Gastrocnemius medialis (tissue), 4 donors: Measurements from ENCODE around the gene VTN. TPM values are rescaled to one million over a fixed set of nuclear protein-coding genes. Genes with fewer than 3 reads are reported as not detected.

ENCODE experiments used
- ATAC-seq, 2 donors: fragments of 150-250 bp; one replicate each; pipeline ENCODE4 v1.9.1; 2016
- DNase-seq, 2 donors: peaks; one replicate each; pipeline ENCODE4 v3.0.0-alpha.2; 2019
- H3K27ac ChIP-seq, 4 donors: fragments of 200-600 bp; sonication (generic); 1 replicate in 1 of 4; 2 replicates in 3 of 4; pipeline ENCODE4 v1.5.1; 2016 to 2018; ENCODE audit warnings: mild to moderate bottlenecking in 2 of 4, moderate library complexity in 1 of 4
- H3K27me3 ChIP-seq, 3 donors: fragments of 200-600 bp; sonication (generic) in 2 of 3; 1 replicate in 1 of 3; 2 replicates in 2 of 3; pipeline versions ENCODE4 v1.5.1 to v1.6.0; 2016 to 2019; ENCODE audit warnings: mild to moderate bottlenecking in 1 of 3, moderate library complexity in 1 of 3
- H3K36me3 ChIP-seq, 2 donors: fragments of 200-600 bp; sonication (generic) in 1 of 2; one replicate each; pipeline ENCODE4 v1.5.1; 2017 to 2018
- H3K4me1 ChIP-seq, 2 donors: fragments of 200-600 bp; sonication (generic) in 1 of 2; one replicate each; pipeline ENCODE4 v1.5.1; 2016 to 2017; ENCODE audit warnings: mild to moderate bottlenecking in 2 of 2
- H3K4me3 ChIP-seq, 4 donors: fragments of 200-600 bp; sonication (generic) in 3 of 4; 1 replicate in 1 of 4; 2 replicates in 3 of 4; pipeline ENCODE4 v1.5.1; 2016 to 2019; ENCODE audit warnings: mild to moderate bottlenecking in 2 of 4
- H3K9me3 ChIP-seq, 3 donors: fragments of 200-600 bp; sonication (generic) in 2 of 3; 1 replicate in 1 of 3; 2 replicates in 2 of 3; pipeline ENCODE4 v1.5.1; 2016 to 2019
- POLR2A ChIP-seq, 2 donors: fragments of 450-650 bp; IDR thresholded peaks; one replicate each; pipeline ENCODE4 v1.6.1; 2017; ENCODE audit warnings: antibody characterized with exemption in 2 of 2, mild to moderate bottlenecking in 2 of 2, moderate library complexity in 2 of 2
- in situ Hi-C, 4 donors: fragments of 200-750 bp; cut with MboI; loops; one replicate each; pipeline versions ENCODE4 v1.15.0 to v1.8.0; 2017; ENCODE audit warnings: low sequenced_read_pairs in 4 of 4
- intact Hi-C: fragments of 100-400 bp; cut with DNase I; formaldehyde crosslinking; loops from one replicate; pipeline ENCODE4 v1.15.1; 2023; ENCODE audit warnings: low total_unique reads
- total RNA-seq, 4 donors: library from RNA; depleted of rRNA; stranded (reverse); fragments of >200 nt; gene quantifications; one replicate each; pipeline versions ENCODE4 v1.1.0 to v1.2.3, GENCODE V29; 2016
- TF ChIP-seq, protein P1 (sequence below), 5 experiments: fragments of 450-650 bp in 3 of 5; fragments of 200-600 bp in 2 of 5; sonication (generic) in 2 of 5; IDR thresholded peaks in 4 of 5; conservative IDR thresholded peaks in 1 of 5; 1 replicate in 4 of 5; 2 replicates in 1 of 5; pipeline ENCODE4 v1.5.1; 2016 to 2019; ENCODE audit warnings: antibody characterized with exemption in 5 of 5, mild to moderate bottlenecking in 3 of 5, moderate library complexity in 3 of 5

VTN gene
- total RNA-seq, 4 donors from 2014 or later = 3.8 to 11.5 TPM; not detected in 2

DNA sequence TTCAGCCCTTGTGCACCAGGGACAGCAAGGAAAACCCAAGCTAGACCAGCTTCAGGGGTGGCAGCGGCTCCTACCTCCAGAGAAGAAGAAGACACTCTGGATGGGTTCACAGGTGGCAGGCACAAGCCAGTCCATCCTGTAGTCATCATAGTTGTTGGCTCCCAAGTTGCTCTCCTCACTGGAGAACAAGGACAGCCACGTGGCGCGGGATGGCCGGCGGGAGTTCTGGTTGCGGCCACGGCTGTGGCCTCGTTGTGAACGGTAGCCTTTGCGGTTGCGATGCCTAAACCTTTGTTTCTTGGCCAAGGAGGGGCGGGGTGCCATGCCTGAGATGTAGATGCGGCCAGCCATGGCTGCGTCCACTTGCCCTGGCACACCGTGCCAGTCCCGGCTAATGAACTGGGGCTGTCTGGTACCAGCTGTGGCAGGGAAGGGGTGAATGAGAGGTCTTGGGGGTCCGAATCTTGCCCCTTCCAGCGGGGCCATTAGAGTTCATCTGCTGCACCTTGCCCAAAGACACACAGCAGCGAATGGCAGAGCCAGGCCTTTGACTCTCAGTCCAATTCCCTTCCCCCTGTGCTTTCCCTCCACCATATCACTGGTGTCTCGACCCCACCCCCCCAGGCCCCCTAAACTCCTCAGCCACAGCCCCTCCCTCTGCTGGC, 2.3 kb downstream of the VTN start:
- Histone ChIP-seq H3K4me1 (peaks cover 5 to 7% of the 10 kb centered on the region in 2 donors), H3K27me3 (no peaks in the 10 kb centered on the region), H3K4me3 (no peak overlapping the region), H3K27ac (no peak overlapping the region), H3K9me3 (no peaks in the 10 kb centered on the region), H3K36me3 (peaks cover 0 to 20% of the 10 kb centered on the region in 2 donors)
- TF ChIP-seq, protein P1, sequence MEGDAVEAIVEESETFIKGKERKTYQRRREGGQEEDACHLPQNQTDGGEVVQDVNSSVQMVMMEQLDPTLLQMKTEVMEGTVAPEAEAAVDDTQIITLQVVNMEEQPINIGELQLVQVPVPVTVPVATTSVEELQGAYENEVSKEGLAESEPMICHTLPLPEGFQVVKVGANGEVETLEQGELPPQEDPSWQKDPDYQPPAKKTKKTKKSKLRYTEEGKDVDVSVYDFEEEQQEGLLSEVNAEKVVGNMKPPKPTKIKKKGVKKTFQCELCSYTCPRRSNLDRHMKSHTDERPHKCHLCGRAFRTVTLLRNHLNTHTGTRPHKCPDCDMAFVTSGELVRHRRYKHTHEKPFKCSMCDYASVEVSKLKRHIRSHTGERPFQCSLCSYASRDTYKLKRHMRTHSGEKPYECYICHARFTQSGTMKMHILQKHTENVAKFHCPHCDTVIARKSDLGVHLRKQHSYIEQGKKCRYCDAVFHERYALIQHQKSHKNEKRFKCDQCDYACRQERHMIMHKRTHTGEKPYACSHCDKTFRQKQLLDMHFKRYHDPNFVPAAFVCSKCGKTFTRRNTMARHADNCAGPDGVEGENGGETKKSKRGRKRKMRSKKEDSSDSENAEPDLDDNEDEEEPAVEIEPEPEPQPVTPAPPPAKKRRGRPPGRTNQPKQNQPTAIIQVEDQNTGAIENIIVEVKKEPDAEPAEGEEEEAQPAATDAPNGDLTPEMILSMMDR (IDR thresholded peaks at IDR 0.05 in 4 of 5, conservative IDR thresholded peaks at IDR 0.05 in 1 of 5) = no peak
- TF ChIP-seq POLR2A (IDR thresholded peaks at IDR 0.05) = no peak
- no peak for ATAC-seq
- in situ Hi-C loops = loop anchor here in 1 of 4 donors (25.0 kb wide), 1 partner anchor 595 kb away; the partner anchor contains the start of gene PHF12
- intact Hi-C loops = no loop called here
- DNase-seq = no peak

DNA sequence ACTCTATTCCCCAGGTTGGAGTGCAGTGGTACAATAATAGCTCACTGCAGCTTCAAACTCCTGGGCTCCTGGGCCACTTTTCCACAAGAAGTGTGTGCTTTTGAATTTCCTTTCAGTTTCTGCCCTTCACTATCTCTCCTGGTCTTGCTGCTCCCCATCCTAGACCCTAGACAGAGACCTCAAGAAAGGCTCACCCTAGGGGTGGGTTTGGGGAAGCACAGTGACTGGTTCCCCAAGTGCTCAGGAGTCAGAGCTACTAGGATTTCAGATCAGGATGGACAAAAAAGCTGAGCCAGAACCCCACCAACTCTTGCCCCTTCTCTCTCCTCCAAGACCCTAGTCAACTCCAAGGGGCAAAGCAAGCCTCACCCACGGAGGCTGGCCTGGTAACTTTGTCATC, 3.5 kb downstream of the VTN start:
- H3K9me3 ChIP-seq = no peaks in the 10 kb centered on the region
- DNase-seq = no peak
- no peaks in the 10 kb centered on the region for H3K4me1 ChIP-seq
- H3K27me3 ChIP-seq = no peaks in the 10 kb centered on the region
- in situ Hi-C loops (loop anchor here in 1 of 4 donors (25.0 kb wide), 1 partner anchor 596 kb away; the partner anchor contains the start of gene PHF12), intact Hi-C loops (no loop called here)
- no peak for ATAC-seq
- peaks cover 0 to 32% of the 10 kb centered on the region in 2 donors for H3K36me3 ChIP-seq
- H3K27ac ChIP-seq = no peak overlapping the region
- TF ChIP-seq, protein P1 (IDR thresholded peaks at IDR 0.05 in 4 of 5, conservative IDR thresholded peaks at IDR 0.05 in 1 of 5) = no peak
- TF ChIP-seq POLR2A (IDR thresholded peaks at IDR 0.05) = no peak
- H3K4me3 ChIP-seq = no peak overlapping the region

DNA sequence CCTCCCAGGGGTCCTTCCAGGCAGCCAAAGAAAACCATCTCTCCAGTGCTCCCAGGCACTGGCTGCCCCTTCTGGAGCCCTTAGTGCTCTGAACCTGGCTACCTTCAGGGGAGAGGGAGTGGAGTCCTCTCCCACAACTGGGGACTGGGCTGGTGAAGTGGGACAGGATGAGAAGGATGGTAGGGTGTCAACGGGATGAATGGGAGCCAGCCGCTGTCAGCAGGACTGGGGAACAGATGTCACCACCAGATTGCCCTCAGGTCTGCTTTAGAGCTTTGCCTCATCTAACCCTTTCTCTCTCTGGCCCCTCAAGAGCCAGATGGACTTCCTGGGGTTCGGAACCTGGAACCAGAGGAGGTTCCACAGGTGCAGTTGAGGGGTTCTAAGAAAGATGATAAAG, 4.6 kb downstream of the VTN start:
- no peaks in the 10 kb centered on the region for H3K4me1 ChIP-seq
- H3K27me3 ChIP-seq = no peaks in the 10 kb centered on the region
- TF ChIP-seq POLR2A (IDR thresholded peaks at IDR 0.05) = no peak
- TF ChIP-seq, protein P1 (IDR thresholded peaks at IDR 0.05 in 4 of 5, conservative IDR thresholded peaks at IDR 0.05 in 1 of 5) = no peak
- ATAC-seq = no peak
- no peak overlapping the region for H3K27ac ChIP-seq
- no peaks in the 10 kb centered on the region for H3K9me3 ChIP-seq
- in situ Hi-C loops (loop anchor here in 1 of 4 donors (25.0 kb wide), 1 partner anchor 597 kb away; the partner anchor contains the start of gene PHF12), intact Hi-C loops (no loop called here)
- peaks cover 0 to 43% of the 10 kb centered on the region in 2 donors for H3K36me3 ChIP-seq
- no peak for DNase-seq
- no peak overlapping the region for H3K4me3 ChIP-seq

DNA sequence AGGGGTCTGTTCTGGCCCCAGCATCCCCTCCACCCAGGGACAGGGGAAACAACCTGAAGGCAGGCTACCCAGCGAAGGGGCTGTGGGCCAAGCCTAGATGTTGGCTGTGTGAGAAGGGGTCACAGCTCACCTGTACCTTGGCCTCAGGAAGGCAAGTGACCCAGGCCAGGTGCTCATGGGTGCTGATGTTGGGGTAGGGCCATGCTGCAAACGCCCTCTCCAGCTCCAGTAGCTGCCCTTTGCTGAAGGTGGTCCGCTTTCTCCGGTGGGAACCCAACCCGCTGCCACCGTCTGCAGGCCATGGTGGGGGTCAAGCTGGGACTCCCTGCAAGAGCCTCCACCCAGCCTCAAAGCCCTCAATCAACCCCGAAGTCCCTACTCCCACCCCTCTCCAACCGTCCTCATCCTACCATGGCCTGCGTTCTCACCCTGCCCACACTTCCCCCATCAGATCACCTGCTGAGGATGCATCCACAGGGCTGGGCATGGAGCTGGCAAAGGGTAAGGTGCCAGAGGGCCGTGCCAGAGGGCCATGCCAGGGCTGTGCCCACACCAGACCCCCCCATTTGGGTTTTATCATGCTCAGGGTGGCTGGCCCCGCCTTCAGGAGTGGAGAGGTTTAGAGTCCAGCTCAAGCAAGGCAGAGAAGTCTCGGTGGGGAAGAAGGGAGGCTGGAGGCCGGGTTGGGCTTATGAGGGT, 5.3 kb downstream of the VTN start, which contains the start of gene SEBOX:
Gene SEBOX (minus strand): TSS at position 535 of the 699 bp plus-strand sequence. CDS start 48 bp downstream, at position 487.
- Histone ChIP-seq H3K27ac (no peak within 1 kb of the TSS), H3K27me3 (no peaks in the 10 kb centered on the region), H3K4me1 (no peaks in the 10 kb centered on the region), H3K36me3 (peaks cover 0 to 50% of the 10 kb centered on the region in 2 donors), H3K4me3 (no peak within 1 kb of the TSS), H3K9me3 (no peaks in the 10 kb centered on the region)
- TF ChIP-seq, protein P1 (IDR thresholded peaks at IDR 0.05 in 4 of 5, conservative IDR thresholded peaks at IDR 0.05 in 1 of 5) = no peak
- TF ChIP-seq POLR2A (IDR thresholded peaks at IDR 0.05) = no peak
- no peak for ATAC-seq
- no peak for DNase-seq
- intact Hi-C loops = no loop called here
- in situ Hi-C loops = loop anchor here in 1 of 4 donors (25.0 kb wide), 1 partner anchor 597 kb away; the partner anchor contains the start of gene PHF12
